OCI-LY7 (cell line): ENCODE results near the gene LDHB. TPM values are rescaled to one million over a fixed set of nuclear protein-coding genes. Genes with fewer than 3 reads are reported as not detected.
"Not testable (repeated sequence)": the region's sequence is repeated elsewhere in the genome, so short reads cannot be mapped to it uniquely, and the experiment has no call there.

Experiments used
- BruUV-seq: library from RNA; stranded (reverse); fragments of 400-500 nt; replicated peaks from 2 replicates; lab custom pipeline; 2021; lab: Mats Ljungman, UMichigan
- CTCF ChIA-PET: fragments of 300-600 bp; sonication (Branson Sonifier 250); formaldehyde crosslinking; loops from one replicate; lab custom pipeline; 2022; ENCODE audit warnings: antibody characterized with exemption; ENCODE audit not compliant: unreplicated experiment; lab: Charles Lee
- POLR2A ChIA-PET: fragments of 300-600 bp; sonication (Branson Sonifier 250); formaldehyde crosslinking; loops from one replicate; lab custom pipeline; 2022; ENCODE audit warnings: antibody characterized with exemption; lab: Charles Lee
- DNase-seq: peaks from one replicate; pipeline ENCODE4 v3.0.0-alpha.2; 2015; ENCODE audit warnings: low spot score
- H2AFZ ChIP-seq: fragments of 200-600 bp; sonication (generic), shearing (Covaris generic); 2 replicates; pipeline ENCODE4 v1.6.1; 2014; ENCODE audit warnings: mild to moderate bottlenecking, antibody characterized with exemption, low read length, moderate library complexity
- H3K27ac ChIP-seq: fragments of 200-600 bp; sonication (generic); 2 replicates; pipeline ENCODE4 v1.5.1; 2014; ENCODE audit warnings: mixed run types, low read depth, mild to moderate bottlenecking, moderate library complexity, low read length, inconsistent platforms; ENCODE audit not compliant: poor library complexity, severe bottlenecking
- H3K36me3 ChIP-seq: fragments of 200-600 bp; sonication (generic); 2 replicates; pipeline ENCODE4 v1.6.1; 2014; ENCODE audit warnings: mild to moderate bottlenecking, antibody characterized with exemption, low read length, moderate library complexity, mixed read lengths; ENCODE audit not compliant: insufficient read depth
- H3K4me1 ChIP-seq: fragments of 200-600 bp; sonication (generic); 2 replicates; pipeline ENCODE4 v1.5.1; 2014; ENCODE audit warnings: mild to moderate bottlenecking, low read length; ENCODE audit not compliant: insufficient read depth, poor library complexity, severe bottlenecking
- H3K4me2 ChIP-seq: fragments of 200-600 bp; sonication (generic); 2 replicates; pipeline ENCODE4 v1.6.1; 2014; ENCODE audit warnings: mild to moderate bottlenecking, low read length
- H3K4me3 ChIP-seq: fragments of 200-600 bp; sonication (generic); 2 replicates; pipeline ENCODE4 v1.5.1; 2014; ENCODE audit warnings: mild to moderate bottlenecking, low read depth, low read length; ENCODE audit not compliant: poor library complexity, severe bottlenecking
- H3K79me2 ChIP-seq: fragments of 200-600 bp; sonication (generic); 2 replicates; pipeline ENCODE4 v1.6.1; 2016; ENCODE audit warnings: low read depth, mild to moderate bottlenecking, low read length, moderate library complexity, mixed read lengths; ENCODE audit not compliant: insufficient read depth
- H3K9me2 ChIP-seq: fragments of 200-600 bp; sonication (generic); 2 replicates; pipeline ENCODE4 v1.6.1; 2016; ENCODE audit warnings: mild to moderate bottlenecking, low read length, mixed read lengths; ENCODE audit not compliant: insufficient read depth
- H3K9me3 ChIP-seq: fragments of 200-600 bp; sonication (generic); 2 replicates; pipeline ENCODE4 v1.6.1; 2014; ENCODE audit warnings: mild to moderate bottlenecking, mixed run types, low read length, mixed read lengths
- H4K20me1 ChIP-seq: fragments of 200-600 bp; sonication (generic); 2 replicates; pipeline ENCODE4 v1.6.1; 2014; ENCODE audit warnings: mild to moderate bottlenecking, antibody characterized with exemption, low read length, moderate library complexity, mixed read lengths; ENCODE audit not compliant: insufficient read depth
- EZH2phosphoT487 ChIP-seq: fragments of 200-600 bp; sonication (generic); IDR thresholded peaks from 2 replicates; pipeline ENCODE4 v1.6.1; 2018; ENCODE audit warnings: low read depth, borderline replicate concordance, mild to moderate bottlenecking, mixed run types, antibody characterized with exemption, low read length, moderate library complexity, mixed read lengths
- intact Hi-C: fragments of 100-400 bp; cut with micrococcal nuclease; formaldehyde crosslinking; loops from one replicate; pipeline ENCODE4 v1.10.0; 2022; ENCODE audit not compliant: unreplicated experiment
- total RNA-seq, 2 experiments: library from RNA; depleted of rRNA in 1 of 2; stranded (reverse); fragments of >200 nt in 1 of 2; shearing (Covaris generic) in 1 of 2; gene quantifications; 2 replicates each; pipeline ENCODE4 v1.2.3, GENCODE V29; 2014 to 2022
- TF ChIP-seq, protein P1 (sequence below): fragments of 200-600 bp; sonication (generic); conservative IDR thresholded peaks from 2 replicates; pipeline ENCODE4 v1.5.1; 2014; ENCODE audit warnings: mild to moderate bottlenecking, antibody characterized with exemption, low read length, moderate library complexity, mixed read lengths

LDHB gene
- total RNA-seq, 2 experiments from 2014 or later, result 551 to 999 TPM

DNA sequence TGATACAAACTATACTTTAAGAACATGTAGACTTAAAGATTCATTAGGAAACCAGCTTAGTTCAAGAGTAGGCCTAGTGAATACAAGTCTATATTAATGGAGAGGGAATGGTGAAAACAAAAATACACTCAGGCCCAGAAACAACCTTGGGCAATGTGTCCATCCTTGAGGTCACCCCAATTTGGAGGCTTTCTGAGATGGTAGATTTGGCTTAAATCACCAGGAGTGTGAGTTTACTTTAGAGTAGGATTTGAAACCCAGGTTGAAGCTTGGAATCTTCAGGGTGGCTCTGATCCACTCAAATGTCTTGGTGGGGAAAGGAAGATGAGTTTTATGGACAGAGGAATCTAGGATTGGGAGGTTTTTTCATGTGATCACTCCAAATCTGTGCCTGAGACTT is 10.5 kb downstream of the LDHB start:
- no TSS peak for BruUV-seq
- POLR2A ChIA-PET, result interaction anchor here (0.7 to 1.6 kb wide), 4 partner anchors 10 to 126 kb away, joined by 3 to 11 read pairs (median 4); partner anchors contain the start of gene LDHB
- no peak overlapping the region for H3K4me2 ChIP-seq

DNA sequence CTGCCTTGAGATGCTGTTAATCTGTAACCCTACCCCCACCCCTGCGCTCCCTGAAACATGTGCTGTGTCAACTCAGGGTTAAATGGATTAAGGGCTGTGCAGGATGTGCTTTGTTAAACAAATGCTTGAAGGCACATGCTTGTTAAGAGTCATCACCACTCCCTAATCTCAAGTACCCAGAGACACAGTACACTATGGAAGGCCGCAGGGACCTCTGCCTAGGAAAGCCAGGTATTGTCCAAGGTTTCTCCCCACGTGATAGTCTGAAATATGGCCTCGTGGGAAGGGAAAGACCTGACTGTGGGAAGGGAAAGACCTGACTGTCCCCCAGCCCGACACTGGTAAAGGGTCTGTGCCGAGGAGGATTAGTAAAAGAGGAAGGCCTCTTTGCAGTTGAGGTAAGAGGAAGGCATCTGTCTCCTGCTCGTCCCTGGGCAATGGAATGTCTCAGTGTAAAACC is 12.6 kb downstream of the LDHB start:
- H3K4me2 ChIP-seq, BruUV-seq, H3K9me3 ChIP-seq, H3K27ac ChIP-seq, CTCF ChIA-PET, intact Hi-C loops, H2AFZ ChIP-seq, H3K4me1 ChIP-seq, H3K9me2 ChIP-seq, DNase-seq, H3K4me3 ChIP-seq: not testable (repeated sequence)
- Histone ChIP-seq H3K36me3 (peaks cover 96% of the 10 kb centered on the region), H4K20me1 (peaks cover 48% of the 10 kb centered on the region), H3K79me2 (peaks cover 77% of the 10 kb centered on the region; the same call in 1 of the 2 replicates)
- POLR2A ChIA-PET, result interaction anchor here (1.2 kb wide), 1 partner anchor 8 kb away, joined by 7 read pairs; no protein-coding TSS in a partner anchor

More for the DNA sequence above, 10.5 kb downstream of the LDHB start:
- H3K27ac ChIP-seq, result no peak overlapping the region
- H3K36me3 ChIP-seq, result peaks cover 98% of the 10 kb centered on the region
- CTCF ChIA-PET, result no interaction called here
- intact Hi-C loops, result no loop called here
- no peak for TF ChIP-seq EZH2phosphoT487
- TF ChIP-seq, protein P1, sequence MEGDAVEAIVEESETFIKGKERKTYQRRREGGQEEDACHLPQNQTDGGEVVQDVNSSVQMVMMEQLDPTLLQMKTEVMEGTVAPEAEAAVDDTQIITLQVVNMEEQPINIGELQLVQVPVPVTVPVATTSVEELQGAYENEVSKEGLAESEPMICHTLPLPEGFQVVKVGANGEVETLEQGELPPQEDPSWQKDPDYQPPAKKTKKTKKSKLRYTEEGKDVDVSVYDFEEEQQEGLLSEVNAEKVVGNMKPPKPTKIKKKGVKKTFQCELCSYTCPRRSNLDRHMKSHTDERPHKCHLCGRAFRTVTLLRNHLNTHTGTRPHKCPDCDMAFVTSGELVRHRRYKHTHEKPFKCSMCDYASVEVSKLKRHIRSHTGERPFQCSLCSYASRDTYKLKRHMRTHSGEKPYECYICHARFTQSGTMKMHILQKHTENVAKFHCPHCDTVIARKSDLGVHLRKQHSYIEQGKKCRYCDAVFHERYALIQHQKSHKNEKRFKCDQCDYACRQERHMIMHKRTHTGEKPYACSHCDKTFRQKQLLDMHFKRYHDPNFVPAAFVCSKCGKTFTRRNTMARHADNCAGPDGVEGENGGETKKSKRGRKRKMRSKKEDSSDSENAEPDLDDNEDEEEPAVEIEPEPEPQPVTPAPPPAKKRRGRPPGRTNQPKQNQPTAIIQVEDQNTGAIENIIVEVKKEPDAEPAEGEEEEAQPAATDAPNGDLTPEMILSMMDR, result no peak
- H3K4me3 ChIP-seq, result no peak overlapping the region
- peaks cover 77% of the 10 kb centered on the region; the same call in 1 of the 2 replicates for H3K79me2 ChIP-seq
- H2AFZ ChIP-seq, result no peak overlapping the region
- H3K9me3 ChIP-seq, result no peaks in the 10 kb centered on the region
- DNase-seq, result no peak
- H3K9me2 ChIP-seq, result no peaks in the 10 kb centered on the region
- H3K4me1 ChIP-seq, result peaks cover 7% of the 10 kb centered on the region
- H4K20me1 ChIP-seq, result peaks cover 61% of the 10 kb centered on the region

DNA sequence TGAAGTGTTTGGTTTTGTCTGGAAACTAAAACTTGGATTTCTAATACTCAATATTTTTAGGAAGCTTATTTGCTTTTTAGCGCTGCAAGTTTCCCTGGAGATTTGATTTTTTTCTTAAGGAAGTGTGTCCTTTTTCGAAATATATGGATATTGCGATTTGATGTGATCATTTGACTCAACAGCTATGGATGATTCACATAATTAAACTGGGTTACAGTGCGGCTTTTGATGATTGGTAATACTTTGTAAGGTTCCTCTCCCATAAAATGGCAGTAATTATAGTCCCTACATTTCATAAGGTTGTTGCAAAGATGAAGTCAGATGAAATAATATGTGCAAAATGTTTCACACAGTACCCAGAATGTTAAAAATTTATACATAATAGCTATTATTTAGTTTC is 13.1 kb downstream of the LDHB start:
- POLR2A ChIA-PET, result interaction anchor here (1.2 kb wide), 1 partner anchor 9 kb away, joined by 7 read pairs; no protein-coding TSS in a partner anchor

More for the DNA sequence above, 13.1 kb downstream of the LDHB start:
- Histone ChIP-seq H3K4me1 (peaks cover 7% of the 10 kb centered on the region), H4K20me1 (peaks cover 51% of the 10 kb centered on the region), H3K36me3 (peaks cover 94% of the 10 kb centered on the region), H3K9me3 (no peaks in the 10 kb centered on the region), H3K79me2 (peaks cover 81% of the 10 kb centered on the region; the same call in 1 of the 2 replicates), H2AFZ (no peak overlapping the region), H3K9me2 (no peaks in the 10 kb centered on the region), H3K4me2 (no peak overlapping the region), H3K4me3 (no peak overlapping the region), H3K27ac (no peak overlapping the region)
- DNase-seq, result no peak
- CTCF ChIA-PET, result no interaction called here
- BruUV-seq, result no TSS peak
- no peak for TF ChIP-seq EZH2phosphoT487
- TF ChIP-seq, protein P1, result no peak
- intact Hi-C loops, result no loop called here
